Kidney (tissue), 14 donors: ENCODE data around the gene ADAT3. TPM values are rescaled to one million over a fixed set of nuclear protein-coding genes. Genes with fewer than 3 reads are reported as not detected.
A peak's percentile ranks its signal among the peaks of the same experiment; 100 is the strongest.

Source experiments
- DNase-seq, 5 donors: peaks; one replicate each; pipeline ENCODE4 v3.0.0-alpha.2; 2013 to 2020
- FAIRE-seq: peaks from 2 replicates; lab custom pipeline; 2012; peaks lifted over from hg19 to GRCh38; lab: Jason Lieb, UNC
- H3K27ac ChIP-seq, 2 donors: one replicate each; pipeline ENCODE4 v1.7.0; 2013; ENCODE audit warnings: low read depth in 2 of 2, low read length in 2 of 2, inconsistent platforms in 1 of 2
- H3K27me3 ChIP-seq: one replicate; pipeline ENCODE4 v1.7.1; 2013; ENCODE audit warnings: low read length, inconsistent platforms; ENCODE audit not compliant: control insufficient read depth, insufficient read depth
- H3K36me3 ChIP-seq, 3 donors: one replicate each; pipeline versions ENCODE4 v1.7.0 to v1.7.1; 2013; ENCODE audit warnings: low read length in 3 of 3, control low read depth in 1 of 3, inconsistent platforms in 1 of 3; ENCODE audit not compliant: insufficient read depth in 3 of 3, control insufficient read depth in 2 of 3
- H3K4me1 ChIP-seq, 3 donors: one replicate each; pipeline versions ENCODE4 v1.7.0 to v1.7.1; 2013; ENCODE audit warnings: low read length in 3 of 3, inconsistent platforms in 1 of 3, low read depth in 1 of 3; ENCODE audit not compliant: control insufficient read depth in 2 of 3, insufficient read depth in 2 of 3
- H3K4me3 ChIP-seq, 3 donors: one replicate each; pipeline versions ENCODE4 v1.7.0 to v1.8.1; 2013; ENCODE audit warnings: low read length in 3 of 3, control low read depth in 1 of 3, inconsistent platforms in 1 of 3
- H3K9ac ChIP-seq, 3 donors: one replicate each; pipeline versions ENCODE4 v1.7.0 to v1.7.1; 2013; ENCODE audit warnings: low read length in 3 of 3, control low read depth in 1 of 3, inconsistent platforms in 1 of 3
- H3K9me3 ChIP-seq, 3 donors: one replicate each; pipeline versions ENCODE4 v1.7.0 to v1.7.1; 2013; ENCODE audit warnings: low read length in 3 of 3, control low read depth in 1 of 3, inconsistent platforms in 1 of 3; ENCODE audit not compliant: control insufficient read depth in 2 of 3, insufficient read depth in 1 of 3
- intact Hi-C: fragments of 100-400 bp; cut with DNase I; formaldehyde crosslinking; loops from one replicate; pipeline ENCODE4 v1.11.1; 2022
- polyA plus RNA-seq: library from polyadenylated mRNA; stranded (reverse); fragments of 350-450 nt; fragmentation: Illumina TruSeq; extraction: RNeasy Lipid Tissue Mini Kit (QIAGEN cat#74804); gene quantifications from one replicate; pipeline ENCODE4 v1.2.3, GENCODE V29; 2014; ENCODE audit warnings: low read depth, low replicate concordance; ENCODE audit not compliant: insufficient read depth
- total RNA-seq: library from RNA; stranded (reverse); fragmentation: NEBNext Ultra II Directional; extraction: Animal tissue kit (Norgen Biotek cat#: 25700); gene quantifications from one replicate; pipeline ENCODE4 v1.2.1, GENCODE V29; 2021
- TF ChIP-seq, protein P1 (sequence below): IDR thresholded peaks from 3 replicates; pipeline ENCODE4 v1.5.1; 2012; ENCODE audit warnings: mild to moderate bottlenecking, moderate library complexity, borderline replicate concordance; ENCODE audit not compliant: insufficient read depth; ENCODE audit errors: extremely low read depth
- donor health status: control.
- donor health status: control.
- donor health status: control.
- donor health status: control.
- donor health status: control.
- donor health status: DM: yes; HTN: yes; CAD: no.
- donor health status: Normal renal cell carcinoma (clear cell type).

The ADAT3 gene
- total and polyA plus RNA-seq, 2 donors from 2014 or later: 6.1 to 10.3 TPM

DNA sequence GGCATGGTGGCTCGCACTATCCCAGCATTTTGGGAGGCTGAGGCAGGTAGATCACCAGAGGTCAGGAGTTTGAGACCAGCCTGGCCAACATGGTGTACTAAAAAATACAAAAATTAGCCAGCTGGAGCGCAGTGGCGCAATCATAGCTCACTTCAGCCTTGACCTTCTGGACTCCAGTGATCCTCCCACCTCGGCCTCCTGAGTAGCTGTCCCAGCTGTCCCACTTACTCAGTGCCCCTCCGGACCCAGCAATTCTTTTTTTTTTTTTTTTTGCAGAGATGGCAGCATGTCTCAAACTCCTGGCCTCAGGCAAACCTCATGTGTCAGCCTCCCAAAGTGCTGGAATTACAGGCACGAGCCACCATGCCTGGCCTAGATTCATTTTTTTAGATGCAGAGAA, 2.3 kb upstream of the ADAT3 start:
- Histone ChIP-seq H3K27me3 (no peaks in the 10 kb centered on the region), H3K9ac (no peak overlapping the region), H3K9me3 (no peaks in the 10 kb centered on the region), H3K4me1 (peaks cover 0 to 13% (median 5%) of the 10 kb centered on the region in 3 donors), H3K4me3 (no peak overlapping the region), H3K36me3 (no peaks in the 10 kb centered on the region), H3K27ac (no peak overlapping the region)
- TF ChIP-seq, protein P1, sequence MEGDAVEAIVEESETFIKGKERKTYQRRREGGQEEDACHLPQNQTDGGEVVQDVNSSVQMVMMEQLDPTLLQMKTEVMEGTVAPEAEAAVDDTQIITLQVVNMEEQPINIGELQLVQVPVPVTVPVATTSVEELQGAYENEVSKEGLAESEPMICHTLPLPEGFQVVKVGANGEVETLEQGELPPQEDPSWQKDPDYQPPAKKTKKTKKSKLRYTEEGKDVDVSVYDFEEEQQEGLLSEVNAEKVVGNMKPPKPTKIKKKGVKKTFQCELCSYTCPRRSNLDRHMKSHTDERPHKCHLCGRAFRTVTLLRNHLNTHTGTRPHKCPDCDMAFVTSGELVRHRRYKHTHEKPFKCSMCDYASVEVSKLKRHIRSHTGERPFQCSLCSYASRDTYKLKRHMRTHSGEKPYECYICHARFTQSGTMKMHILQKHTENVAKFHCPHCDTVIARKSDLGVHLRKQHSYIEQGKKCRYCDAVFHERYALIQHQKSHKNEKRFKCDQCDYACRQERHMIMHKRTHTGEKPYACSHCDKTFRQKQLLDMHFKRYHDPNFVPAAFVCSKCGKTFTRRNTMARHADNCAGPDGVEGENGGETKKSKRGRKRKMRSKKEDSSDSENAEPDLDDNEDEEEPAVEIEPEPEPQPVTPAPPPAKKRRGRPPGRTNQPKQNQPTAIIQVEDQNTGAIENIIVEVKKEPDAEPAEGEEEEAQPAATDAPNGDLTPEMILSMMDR: no peak
- FAIRE-seq: no peak
- no peak for DNase-seq
- intact Hi-C loops: no loop called here

DNA sequence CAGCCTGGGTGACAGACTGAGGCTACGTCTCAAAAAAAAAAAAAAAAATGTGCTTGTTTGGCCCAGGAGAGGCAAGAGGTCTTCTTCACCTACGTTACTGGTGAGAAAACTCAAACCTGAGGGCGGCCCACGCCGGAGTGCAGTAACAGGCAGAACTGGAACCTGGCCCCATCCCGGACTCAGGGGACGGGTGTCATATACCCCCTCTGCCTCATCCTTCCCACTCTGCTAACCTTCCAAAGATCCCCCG, 414 bp upstream of the ADAT3 start:
- Histone ChIP-seq H3K9ac (peak overlapping the region in 1 of 3 donors; percentile 48), H3K27ac (peak overlapping the region; percentile 73 to 82), H3K36me3 (no peaks in the 10 kb centered on the region), H3K27me3 (no peaks in the 10 kb centered on the region), H3K9me3 (no peaks in the 10 kb centered on the region), H3K4me3 (no peak overlapping the region), H3K4me1 (peaks cover 0 to 20% (median 5%) of the 10 kb centered on the region in 3 donors)
- no peak for FAIRE-seq
- no peak for DNase-seq
- intact Hi-C loops: no loop called here
- TF ChIP-seq, protein P1: no peak

DNA sequence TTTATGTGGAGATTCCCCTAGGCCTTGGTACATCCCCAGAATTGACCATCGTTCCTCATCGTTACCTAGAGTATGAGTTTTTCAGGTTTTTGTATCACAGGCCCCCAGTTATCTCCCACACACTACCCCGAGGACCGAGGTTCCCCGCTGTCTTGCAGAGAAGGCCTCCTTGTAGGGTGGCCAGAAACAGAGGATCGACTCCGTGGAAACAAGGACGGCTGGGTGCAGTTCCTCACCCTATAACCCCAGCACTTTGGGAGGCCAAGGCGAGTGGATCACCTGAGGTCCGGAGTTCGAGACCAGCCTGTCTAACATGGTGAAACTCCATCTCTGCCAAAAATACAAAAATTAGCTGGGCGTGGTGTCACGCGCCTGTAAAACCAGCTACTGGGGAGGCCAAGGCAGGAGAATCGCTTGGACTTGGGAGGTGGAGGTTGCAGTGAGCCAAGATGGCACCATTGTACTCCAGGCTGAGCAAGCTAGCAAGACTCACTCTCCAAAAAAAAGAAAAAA, 720 bp downstream of the ADAT3 start:
- Histone ChIP-seq H3K9ac (peak overlapping the region; percentile 1 to 71 (median 66)), H3K9me3 (no peaks in the 10 kb centered on the region), H3K4me3 (peak overlapping the region; percentile 52 to 87 (median 83)), H3K36me3 (no peaks in the 10 kb centered on the region), H3K4me1 (peaks cover 0 to 23% (median 5%) of the 10 kb centered on the region in 3 donors), H3K27me3 (no peaks in the 10 kb centered on the region), H3K27ac (peak overlapping the region; percentile 71 to 74)
- intact Hi-C loops: no loop called here
- no peak for FAIRE-seq
- TF ChIP-seq, protein P1: no peak
- DNase-seq: no peak
